Ammon's horn (tissue), 1 donor: ENCODE measurements around the gene OR2V1.
"Not testable (repeated sequence)": the region's sequence is repeated elsewhere in the genome, so short reads cannot be mapped to it uniquely, and the experiment has no call there.

Experiments
- DNase-seq: peaks from one replicate; pipeline ENCODE4 v3.0.0-alpha.2; 2016; ENCODE audit warnings: low spot score

OR2V1 gene

DNA sequence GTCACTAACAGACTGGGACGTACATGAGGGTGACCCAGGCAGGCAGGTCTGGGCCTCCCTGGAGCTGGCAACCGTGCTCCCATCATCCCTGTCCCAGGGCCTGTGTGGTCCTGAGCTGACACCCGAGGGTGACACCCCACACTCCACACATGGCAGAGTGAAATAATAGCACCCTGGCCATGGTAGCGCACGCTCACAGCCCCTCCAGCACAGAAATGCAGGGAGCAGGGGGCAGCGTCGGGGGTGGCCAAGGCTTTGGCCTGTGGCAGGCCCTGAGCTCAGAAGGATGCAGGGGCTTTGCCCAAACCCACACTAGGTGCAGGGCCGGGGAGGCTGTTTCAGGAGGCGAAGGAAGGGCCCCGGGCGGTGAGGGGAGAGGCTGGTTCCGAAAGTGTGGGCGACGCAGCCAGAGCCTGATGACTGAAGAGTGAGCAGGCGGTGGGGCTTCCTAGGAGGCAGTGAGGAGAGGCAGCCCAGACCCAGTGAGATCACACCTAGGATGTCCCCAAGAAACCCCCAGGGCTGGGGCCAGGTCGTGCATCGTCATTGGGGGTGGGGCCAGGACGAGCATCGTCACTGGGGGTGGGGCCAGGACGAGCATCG, 29.3 kb upstream of the OR2V1 start:
- peak; percentile 83 for DNase-seq

DNA sequence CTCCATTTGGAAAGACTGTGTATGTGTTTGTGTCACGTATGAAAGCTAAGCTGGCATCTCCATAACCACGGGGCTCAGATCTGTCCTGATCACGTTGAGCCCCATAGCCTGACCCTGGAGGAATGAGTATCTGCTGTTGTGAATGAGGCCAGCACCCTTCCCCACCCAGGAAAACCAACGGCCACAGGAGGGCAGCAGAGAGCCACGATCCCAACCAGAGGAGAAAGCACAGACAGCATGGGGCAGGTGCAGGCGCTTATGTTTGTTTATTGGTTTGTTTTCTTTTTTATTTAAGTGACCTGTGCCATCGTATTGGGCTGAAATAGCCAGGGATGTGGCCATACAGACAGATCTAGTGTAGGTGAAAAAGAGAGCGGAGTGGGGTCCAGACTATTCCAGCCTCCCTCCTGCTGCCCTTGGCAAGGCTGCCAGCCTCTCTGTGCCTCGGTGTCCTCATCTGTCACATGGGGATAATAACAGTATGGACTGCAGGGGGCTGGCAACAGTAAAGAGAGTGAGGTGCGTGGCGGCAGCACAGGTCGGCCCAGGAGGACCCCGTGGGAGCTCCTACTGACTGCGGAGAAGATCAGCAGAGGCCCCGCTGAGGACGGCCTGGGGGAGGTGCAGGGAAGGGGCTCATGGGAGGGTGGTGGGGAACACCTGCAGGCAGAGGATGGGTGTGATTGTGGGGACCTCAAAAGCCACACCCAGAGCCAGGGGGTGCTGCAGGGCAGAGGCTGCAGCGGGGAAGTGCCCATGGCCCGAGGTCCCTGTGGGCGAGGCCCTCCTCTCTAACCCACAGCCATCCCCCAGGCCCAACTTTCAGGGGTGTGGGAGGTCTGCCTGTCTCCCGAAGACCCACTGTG, 28.6 kb upstream of the OR2V1 start:
- peak; percentile 91 for DNase-seq

DNA sequence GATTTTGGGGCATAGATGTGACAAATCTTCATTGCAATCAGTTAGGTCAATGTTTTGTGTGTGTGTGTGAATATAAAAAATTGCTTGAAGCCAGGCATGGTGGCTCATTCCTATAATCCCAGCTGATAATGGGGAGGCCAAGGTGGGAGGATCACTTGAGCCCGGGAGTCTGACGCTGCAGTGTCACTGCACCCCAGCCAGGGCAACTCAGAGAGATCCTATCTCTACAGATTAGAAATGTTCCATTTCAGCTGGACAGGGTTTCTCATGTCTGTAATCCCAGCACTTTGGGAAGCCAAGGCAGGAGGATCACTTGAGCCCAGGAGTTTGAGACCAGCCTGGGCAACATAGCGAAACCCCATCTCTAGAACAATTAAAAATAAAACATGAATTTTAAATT, 27.9 kb upstream of the OR2V1 start:
- no peak for DNase-seq

DNA sequence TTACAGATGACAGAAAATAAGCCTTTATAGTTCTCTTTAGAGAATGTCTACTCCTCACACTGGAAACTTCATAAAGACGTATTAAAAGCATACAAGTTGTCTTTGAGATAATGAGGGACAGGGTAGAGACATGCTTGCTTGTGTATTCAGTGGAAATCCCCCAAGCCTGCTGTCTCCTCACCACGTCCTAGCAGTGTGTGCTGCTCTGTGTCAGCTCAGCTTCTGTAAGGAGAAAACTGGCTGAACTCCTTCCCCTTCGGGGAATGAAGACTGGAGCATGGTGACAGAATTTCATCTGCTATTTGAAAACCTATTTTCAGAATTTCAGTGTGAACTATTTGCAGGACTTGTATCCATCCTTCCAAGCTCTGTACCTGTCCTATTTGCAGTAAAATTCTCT, 25.8 kb upstream of the OR2V1 start:
- DNase-seq: no peak

DNA sequence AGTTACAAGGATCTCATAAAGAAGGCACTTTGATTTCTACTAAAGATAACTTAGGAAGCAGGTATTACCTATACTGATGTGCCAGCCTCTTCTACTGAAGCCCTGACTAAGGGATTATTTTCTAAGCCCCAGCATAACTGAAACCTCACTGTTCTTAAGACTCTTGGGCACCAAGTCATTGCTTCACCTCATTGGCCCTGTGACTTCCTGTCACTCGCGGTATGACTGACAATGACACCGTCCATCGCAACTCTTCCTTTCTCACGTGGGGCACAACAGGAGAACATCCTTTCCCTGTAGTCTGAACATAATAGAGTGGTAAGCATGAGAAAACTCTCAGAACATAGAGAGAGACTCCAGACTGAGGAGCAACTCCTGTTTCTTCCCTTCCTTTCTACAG, 22.8 kb upstream of the OR2V1 start:
- DNase-seq: no peak

DNA sequence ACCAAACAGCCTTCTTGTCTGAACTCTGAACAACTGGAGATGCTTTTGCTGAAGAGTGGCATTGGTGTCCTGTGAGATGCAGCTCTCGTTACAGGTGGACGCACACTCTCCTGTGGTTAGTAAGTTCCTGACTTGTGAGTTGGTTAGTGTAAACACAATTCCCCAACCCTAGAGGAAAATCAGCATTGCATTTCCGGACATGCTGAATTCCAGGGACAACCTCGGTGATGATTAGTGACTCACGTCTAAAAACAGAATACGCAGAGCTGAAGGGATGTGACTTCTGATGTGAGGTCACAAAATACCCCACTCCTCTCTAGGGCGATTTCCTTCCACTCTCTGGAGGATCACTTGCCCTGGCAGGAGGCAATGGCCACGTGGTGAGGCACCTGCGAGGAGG, 21.4 kb upstream of the OR2V1 start:
- no peak for DNase-seq

DNA sequence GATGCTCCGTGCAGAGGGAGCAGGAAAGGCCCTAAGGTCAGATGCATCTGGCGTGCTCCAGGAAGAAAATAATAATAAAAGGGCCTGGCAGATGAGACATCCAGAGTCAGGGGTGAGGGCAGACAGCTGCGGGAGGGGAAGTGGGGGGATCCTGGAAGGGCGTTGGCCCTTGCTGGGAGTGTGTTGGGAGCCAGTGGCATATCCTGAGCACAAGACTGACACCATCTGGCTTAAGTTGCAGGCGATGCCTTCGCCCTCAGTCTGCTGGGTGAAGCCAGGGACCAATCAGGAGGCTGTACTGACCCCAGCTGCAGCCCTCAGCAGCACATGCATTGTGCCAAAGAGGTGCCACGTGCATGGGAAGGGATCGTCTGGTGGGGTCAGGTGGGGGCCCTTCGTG, 20.2 kb upstream of the OR2V1 start:
- no peak for DNase-seq

DNA sequence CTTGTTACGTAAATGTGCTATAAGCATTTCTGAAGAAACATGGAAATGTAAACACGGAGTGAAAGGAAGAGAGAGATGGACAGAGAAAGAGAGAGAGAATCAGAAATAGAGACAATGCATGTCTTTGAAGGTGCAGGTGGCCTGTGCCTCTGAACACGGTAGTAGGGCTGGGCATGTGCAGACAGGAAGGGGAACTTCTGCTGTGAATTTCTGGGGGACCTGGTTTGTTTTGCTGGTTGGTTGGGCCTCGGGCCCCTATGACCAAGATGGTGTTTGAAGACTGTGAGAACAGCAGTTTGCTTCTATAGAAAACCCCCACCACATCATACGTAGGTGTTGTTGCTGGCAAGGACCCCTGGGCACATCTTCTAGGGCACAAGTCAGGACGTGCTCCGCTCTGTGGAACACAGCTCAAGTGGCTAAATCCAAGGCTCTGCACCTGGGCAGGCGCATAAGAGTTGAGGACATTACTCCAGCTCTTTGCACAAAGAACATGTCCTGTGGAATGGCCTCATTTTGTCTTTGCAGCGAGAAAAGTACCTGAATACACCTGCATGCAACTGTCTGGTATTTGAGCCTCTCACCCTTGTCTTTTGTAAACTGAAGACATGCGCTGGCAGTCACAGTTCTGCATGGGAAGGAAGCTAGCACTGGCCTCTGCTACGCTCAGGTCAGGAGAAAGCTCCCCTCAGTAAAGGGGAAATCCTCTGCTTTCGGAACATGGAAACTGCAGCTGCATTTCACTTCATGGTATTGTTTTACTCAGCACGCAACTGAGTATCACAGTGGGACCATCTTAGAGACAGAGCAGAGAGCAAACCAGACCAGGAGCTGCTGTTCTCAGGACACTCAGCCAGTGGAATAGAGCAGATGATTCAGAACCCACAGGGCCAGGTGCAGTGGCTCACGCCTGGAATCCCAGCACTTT, 19.1 kb upstream of the OR2V1 start:
- no peak for DNase-seq

DNA sequence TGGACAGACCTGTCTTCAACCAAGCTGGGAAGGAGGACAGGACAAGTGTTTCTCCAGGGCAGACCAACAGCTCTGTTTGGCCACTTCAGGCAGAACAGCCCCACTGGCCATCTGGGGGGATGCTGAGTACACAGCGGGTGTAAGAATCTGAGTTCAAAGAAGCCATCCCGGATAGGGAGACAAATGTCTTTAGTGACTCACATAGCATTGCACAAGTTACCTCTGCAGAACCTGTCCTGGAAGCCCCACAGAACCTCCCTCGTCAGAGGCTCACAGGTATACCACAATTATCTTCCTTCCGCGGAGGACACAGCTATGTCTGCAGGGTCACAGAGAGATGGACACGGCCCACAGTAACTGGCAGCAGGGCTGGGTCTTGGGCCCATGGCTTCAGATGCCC, 18.4 kb upstream of the OR2V1 start:
- no peak for DNase-seq

DNA sequence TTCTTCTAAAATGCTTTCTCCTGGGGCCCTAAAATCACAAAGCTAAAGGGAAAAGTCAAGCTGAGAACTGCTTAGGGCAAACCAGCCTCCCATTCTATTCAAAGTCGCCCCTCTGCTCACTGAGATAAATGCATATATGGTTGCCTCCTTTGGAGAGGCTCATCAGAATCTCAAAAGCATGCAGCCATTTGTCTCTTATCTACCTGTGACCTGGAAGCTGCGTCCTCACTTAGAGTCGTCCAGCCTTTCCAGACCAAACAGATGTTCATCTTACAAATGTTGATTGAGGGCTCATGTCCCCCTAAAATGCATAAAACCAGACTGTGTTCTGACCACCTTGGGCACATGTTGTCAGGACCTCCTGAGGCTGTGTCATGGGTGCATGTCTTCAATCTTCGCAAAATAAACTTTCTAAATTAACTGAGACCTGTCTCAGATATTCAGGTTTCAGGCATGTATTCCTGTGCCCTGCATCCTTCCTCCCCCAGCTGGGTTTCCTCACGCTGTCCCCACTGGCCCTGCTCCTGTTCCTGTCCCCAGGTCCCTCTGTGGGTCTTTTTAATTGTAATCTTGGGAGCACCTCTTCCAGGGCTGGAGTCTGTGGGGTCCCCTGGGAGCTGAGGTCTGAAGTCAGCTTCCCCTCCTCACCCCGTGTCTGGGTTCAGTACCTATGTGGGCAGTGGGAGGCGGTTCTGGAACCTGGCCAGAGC, 16.1 kb upstream of the OR2V1 start, which contains the start of gene OR2V2:
Gene OR2V2 (plus strand): TSS at position 660 of the 710 bp plus-strand sequence. CDS start 7,357 bp downstream, outside the sequence.
- not testable (repeated sequence) for DNase-seq

DNA sequence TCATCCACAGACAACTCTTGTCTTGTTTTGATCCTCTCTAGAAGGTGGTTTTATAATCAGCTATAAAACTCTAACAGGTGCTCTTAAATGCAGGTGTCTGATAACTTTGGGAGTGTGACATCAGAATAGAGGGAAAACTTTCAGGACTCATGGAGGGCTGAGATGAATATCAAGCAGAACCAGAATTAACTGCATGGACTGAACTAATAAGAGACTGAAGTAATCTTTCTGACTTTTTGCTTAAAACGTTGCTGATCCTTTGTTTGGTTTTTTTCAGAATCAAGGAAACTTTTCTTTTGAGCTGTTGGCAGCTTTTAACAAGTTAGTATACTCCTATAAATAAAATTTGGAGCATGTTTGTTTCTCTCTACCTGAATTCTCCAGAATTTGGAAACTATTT, 14.2 kb upstream of the OR2V1 start:
- no peak for DNase-seq

DNA sequence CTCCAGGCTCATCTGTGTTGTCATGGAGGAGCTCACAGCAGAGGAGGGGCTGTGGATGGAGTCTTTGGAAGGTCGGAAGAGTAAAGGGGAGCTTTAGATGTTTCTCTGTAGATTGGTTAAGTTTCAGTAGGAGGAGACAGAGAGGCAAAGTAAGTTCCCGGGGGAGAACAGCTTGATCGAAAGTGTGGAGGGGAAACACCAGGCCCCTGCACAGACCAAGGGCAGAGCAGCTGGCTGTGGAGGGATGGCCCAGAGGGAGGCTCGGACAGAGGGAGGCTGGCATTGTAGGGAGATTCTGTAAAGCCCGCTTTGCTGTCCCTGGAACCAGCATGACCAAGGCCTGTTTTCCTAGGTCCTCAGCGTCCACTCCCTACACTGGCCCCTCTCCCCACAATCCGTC, 11.1 kb upstream of the OR2V1 start:
- DNase-seq: no peak

DNA sequence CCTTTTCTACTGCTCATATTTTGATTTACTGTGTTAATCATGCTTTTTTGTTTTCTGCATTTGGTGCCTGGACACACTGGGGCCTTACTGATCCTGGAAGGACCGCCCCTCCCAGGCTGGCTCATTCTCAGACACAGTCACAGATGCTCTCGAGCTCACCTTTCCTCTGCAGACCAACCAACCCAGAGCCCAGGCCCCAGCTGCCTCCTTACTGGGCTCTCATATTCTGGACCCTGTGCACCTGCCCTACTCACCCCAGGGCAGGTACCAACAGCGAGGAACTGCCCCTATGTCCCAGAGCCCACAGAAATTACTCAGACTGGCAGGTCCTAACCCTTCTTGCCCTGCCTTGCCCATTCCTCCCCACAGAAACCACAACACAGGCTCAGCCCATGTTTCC, 9.8 kb upstream of the OR2V1 start:
- DNase-seq: no peak

DNA sequence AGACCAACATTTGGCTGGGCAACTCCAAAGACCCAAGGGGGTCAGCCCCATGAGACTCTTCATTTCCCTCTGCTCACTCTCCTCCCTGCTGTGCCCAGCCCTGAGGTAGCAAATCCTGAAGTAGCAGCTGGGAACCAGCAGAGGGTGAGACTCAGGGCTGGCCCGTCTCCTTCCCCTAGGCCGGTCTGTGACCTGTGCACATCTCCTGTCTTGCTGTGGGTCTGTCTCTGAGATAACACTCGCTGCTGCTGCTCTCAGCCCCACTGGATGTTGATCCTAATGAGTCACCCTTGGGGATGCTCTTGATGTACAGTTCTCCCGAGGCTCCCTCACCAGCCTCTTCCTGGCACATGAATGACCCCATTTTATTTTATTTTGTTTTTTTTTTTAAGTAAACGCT, 7.3 kb upstream of the OR2V1 start:
- no peak for DNase-seq

DNA sequence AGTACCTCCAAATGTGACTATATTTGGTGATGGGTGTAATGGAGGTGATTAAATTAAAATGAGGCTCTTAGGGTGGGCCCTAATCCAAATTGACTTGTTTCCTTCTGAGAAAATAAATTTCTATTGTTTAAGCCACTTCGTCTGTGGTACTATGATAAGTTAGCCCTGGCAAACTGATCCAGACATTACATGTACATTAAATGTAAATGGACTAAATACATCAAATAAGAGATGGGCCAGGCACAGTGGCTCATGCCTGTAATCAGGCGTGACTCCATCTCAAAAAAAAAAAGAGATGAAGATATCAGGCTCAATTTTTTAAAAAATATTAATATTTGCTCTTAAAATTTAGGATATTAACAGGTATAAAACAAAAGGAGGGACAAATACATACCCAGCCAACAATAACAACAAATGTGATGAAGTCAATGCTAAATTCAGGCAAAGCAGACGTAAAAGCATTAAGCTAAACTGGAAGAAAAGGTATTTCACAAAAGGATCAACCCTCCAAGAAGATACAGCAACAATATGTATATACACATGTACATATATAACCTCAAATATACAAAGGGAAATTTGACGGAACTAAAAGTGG, 5.5 kb upstream of the OR2V1 start:
- DNase-seq: no peak

DNA sequence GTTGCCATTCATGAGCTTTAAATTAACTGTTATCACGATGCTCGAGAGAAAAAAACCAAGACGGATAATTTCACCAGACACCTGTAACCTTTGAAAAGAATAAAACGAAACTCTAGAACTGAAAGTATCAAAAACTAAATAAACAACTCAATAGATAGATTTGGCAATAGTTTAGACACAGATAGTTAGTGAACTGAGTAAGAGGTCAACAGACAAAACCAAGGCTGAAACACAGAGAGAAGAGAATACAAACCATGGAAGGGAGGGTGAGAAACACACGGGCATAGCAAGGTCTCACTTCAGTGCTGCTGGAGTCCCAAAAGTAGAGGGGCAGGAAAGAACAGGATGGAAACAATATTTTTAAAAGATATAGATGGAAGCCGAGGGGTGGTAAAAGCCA, 3.3 kb upstream of the OR2V1 start:
- no peak for DNase-seq

DNA sequence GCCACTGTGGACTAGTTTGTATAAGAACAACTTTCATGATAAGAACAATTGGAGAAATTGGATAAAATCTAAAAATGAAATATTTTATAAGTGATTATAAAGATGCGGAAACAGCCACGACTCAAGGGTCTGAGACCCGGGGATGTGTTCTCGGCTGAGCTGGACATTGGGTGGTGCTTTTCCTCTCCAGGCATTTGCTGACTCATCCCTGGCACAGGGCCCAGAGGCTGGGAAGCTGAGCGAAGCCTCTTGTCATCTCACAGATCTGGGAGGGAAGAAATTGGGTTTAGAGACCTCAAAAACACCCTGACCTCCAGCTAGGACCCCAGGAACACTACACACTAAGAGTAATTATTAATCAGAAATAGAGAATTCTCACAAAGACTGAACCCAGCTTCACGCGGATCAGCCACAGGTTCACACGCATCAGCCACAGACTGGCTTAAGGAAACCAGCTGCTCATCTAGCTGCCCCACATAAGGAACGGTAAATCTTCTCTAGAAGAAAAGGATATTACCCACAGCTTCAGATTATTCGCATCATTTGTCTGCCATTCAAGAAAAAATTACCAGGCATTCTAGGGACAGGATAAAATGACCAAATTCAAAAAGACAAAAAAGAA, 2.8 kb upstream of the OR2V1 start:
- DNase-seq: no peak

DNA sequence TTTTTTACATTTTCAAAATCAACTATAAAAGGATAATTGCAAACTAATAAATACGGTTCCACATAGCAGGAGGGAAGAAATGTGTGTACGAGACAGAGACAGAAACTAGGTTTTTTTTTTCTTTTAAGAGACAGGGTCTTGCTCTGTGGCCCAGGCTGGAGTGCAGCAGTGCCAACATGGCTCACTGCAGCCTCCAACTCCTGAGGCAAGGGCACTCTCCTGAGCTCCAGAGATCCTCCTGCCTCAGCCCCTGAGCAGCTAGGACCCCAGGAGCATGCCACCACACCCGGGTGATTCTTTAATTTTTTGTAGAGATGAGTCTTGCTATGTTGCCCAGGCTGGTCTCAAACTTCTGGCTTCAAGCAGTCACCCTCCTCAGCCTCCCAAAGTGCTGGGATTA, 2.1 kb upstream of the OR2V1 start:
- no peak for DNase-seq

DNA sequence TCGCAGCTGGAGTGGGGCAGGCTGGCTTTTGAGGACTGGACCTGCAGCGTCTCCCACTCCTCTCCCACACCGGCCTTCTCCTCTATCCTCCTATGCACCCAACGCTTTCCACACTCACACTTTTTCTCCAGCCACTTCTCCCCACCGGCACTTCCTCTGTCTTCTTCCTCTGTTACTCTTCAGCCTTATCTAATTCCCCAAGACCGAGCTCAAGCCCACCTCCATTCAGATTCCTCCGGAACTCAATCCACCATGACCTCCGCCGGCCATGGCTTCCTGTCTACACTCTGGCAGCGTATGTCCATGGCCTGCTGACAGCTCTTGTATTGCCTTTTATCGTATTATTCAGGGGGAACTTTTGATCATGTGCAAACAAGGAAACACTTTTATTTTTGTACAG, 545 bp upstream of the OR2V1 start:
- DNase-seq: no peak

DNA sequence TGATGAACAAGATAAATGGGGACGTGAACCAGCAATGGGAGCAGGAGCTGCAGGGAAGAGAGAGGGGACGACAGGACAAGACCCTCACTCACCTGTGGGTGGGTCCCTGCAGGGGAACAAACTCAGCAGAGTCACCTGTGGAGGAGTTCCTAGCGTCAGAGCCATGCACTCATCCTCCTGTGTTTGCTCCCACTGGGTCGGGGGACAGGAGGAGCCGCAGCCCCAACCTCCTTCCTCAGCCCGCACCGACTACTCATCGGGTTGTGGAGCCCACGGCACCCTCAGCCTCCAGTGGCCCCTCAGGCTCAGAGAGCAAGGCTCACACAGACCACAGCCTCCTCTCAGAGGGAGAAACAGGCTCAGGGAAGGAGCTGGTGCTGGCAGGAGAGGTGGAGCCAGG, 888 bp downstream of the OR2V1 start:
- DNase-seq: not testable (repeated sequence)

DNA sequence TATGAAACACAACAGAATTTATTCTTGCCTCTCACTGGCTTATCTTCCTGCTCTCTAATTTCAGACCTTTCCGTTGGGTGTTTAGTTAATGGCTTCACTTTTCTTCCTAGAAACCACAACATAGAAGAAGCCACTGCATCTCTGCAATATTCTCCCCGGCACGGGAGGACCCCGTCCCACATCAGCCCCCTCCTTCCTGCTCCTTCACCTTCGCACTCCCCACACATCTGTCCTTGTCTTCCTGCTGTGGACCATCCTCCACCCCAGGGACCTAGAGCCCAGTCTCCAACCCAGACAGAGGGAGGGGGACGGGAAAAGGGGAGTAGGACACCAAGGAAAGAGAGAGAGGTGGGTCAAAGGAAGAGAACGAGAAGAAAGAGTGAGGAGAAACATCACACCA, 1.4 kb downstream of the OR2V1 start:
- DNase-seq: no peak
